Ishikawa (cell line): ENCODE measurements around the gene TSPEAR.

Experiments used
- CEBPB ChIP-seq: IDR thresholded peaks from 2 replicates; pipeline ENCODE4 v1.6.1; 2012
- CREB1 ChIP-seq: IDR thresholded peaks from 2 replicates; pipeline ENCODE4 v1.6.1; 2012; ENCODE audit warnings: low read depth
- EGR1 ChIP-seq: IDR thresholded peaks from 2 replicates; pipeline ENCODE4 v1.6.1; 2012
- EP300 ChIP-seq: IDR thresholded peaks from 2 replicates; pipeline ENCODE4 v1.6.1; 2012; ENCODE audit warnings: borderline replicate concordance
- FOXM1 ChIP-seq: IDR thresholded peaks from 2 replicates; pipeline ENCODE4 v1.6.1; 2012; ENCODE audit warnings: low read depth, borderline replicate concordance
- NFIC ChIP-seq: IDR thresholded peaks from 2 replicates; pipeline ENCODE4 v1.6.1; 2012
- RAD21 ChIP-seq: IDR thresholded peaks from 2 replicates; pipeline ENCODE4 v1.6.1; 2012; ENCODE audit warnings: low read depth
- TAF1 ChIP-seq: IDR thresholded peaks from 2 replicates; pipeline ENCODE4 v1.6.1; 2012; ENCODE audit warnings: low read depth, mild to moderate bottlenecking
- TCF12 ChIP-seq: IDR thresholded peaks from 2 replicates; pipeline ENCODE4 v1.6.1; 2012; ENCODE audit warnings: low read depth
- TEAD4 ChIP-seq: IDR thresholded peaks from 2 replicates; pipeline ENCODE4 v1.6.1; 2012
- USF1 ChIP-seq: IDR thresholded peaks from 2 replicates; pipeline ENCODE4 v1.6.1; 2012
- YY1 ChIP-seq: IDR thresholded peaks from 2 replicates; pipeline ENCODE4 v1.6.1; 2012; ENCODE audit warnings: low read depth
- ZBTB7A ChIP-seq: IDR thresholded peaks from 2 replicates; pipeline ENCODE4 v1.6.1; 2012; ENCODE audit warnings: low read depth
- TF ChIP-seq, protein P1 (sequence below): IDR thresholded peaks from 2 replicates; pipeline ENCODE4 v1.6.1; 2012
- TF ChIP-seq, protein P2 (sequence below): IDR thresholded peaks from 2 replicates; pipeline ENCODE4 v1.6.1; 2012; ENCODE audit warnings: low read depth, mild to moderate bottlenecking

The TSPEAR gene

DNA sequence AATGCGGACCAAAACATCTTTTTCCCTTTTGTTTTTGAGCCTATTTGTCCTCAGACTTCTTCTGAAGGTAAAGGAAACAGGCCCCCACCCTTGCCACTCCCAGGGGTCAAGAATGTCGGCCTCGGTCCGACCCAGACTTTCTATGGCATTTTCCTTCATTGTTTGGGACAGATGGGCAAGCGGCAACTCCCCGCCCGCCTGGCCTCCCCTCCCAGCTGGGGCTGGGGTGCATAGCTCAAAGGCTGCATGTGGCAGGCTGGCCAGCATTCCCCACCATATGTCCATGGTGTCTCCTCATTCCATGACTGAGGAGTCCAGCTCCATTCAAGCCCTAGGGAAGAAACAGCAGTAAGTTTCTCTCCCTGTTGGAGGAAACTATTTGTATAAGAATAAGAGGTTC is 29.4 kb upstream of the TSPEAR start:
- TF ChIP-seq EP300 (no peak), USF1 (no peak), TEAD4 (no peak)

DNA sequence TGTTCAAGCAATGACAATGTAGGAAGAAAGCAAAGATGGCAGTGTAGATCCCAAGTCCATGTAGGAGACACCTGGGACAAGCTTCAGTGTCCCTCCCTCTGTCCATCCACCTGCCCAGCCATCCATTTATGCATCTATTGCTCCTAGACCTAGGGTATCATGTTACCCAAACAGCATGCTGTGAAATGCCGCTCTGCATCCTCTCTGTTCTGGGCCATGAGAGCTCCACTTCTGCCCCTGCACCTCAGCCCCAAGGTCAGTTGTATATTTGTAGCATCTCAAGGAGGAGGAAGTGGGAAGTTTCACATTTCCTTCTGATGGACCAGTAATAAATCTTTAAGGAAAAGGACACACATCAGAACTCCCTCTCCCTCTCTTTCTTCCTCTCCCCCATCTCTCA is 27.9 kb upstream of the TSPEAR start:
- no peak for TF ChIP-seq USF1
- TF ChIP-seq ZBTB7A = no peak
- TF ChIP-seq EGR1 = no peak
- TF ChIP-seq FOXM1 = no peak
- no peak for TF ChIP-seq RAD21
- TF ChIP-seq, protein P1, sequence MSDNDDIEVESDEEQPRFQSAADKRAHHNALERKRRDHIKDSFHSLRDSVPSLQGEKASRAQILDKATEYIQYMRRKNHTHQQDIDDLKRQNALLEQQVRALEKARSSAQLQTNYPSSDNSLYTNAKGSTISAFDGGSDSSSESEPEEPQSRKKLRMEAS = no peak
- no peak for TF ChIP-seq TAF1
- TF ChIP-seq TCF12 = no peak
- TF ChIP-seq CEBPB = no peak
- no peak for TF ChIP-seq NFIC
- no peak for TF ChIP-seq TEAD4
- TF ChIP-seq CREB1 = no peak
- TF ChIP-seq EP300 = no peak
- no peak for TF ChIP-seq YY1
- TF ChIP-seq, protein P2, sequence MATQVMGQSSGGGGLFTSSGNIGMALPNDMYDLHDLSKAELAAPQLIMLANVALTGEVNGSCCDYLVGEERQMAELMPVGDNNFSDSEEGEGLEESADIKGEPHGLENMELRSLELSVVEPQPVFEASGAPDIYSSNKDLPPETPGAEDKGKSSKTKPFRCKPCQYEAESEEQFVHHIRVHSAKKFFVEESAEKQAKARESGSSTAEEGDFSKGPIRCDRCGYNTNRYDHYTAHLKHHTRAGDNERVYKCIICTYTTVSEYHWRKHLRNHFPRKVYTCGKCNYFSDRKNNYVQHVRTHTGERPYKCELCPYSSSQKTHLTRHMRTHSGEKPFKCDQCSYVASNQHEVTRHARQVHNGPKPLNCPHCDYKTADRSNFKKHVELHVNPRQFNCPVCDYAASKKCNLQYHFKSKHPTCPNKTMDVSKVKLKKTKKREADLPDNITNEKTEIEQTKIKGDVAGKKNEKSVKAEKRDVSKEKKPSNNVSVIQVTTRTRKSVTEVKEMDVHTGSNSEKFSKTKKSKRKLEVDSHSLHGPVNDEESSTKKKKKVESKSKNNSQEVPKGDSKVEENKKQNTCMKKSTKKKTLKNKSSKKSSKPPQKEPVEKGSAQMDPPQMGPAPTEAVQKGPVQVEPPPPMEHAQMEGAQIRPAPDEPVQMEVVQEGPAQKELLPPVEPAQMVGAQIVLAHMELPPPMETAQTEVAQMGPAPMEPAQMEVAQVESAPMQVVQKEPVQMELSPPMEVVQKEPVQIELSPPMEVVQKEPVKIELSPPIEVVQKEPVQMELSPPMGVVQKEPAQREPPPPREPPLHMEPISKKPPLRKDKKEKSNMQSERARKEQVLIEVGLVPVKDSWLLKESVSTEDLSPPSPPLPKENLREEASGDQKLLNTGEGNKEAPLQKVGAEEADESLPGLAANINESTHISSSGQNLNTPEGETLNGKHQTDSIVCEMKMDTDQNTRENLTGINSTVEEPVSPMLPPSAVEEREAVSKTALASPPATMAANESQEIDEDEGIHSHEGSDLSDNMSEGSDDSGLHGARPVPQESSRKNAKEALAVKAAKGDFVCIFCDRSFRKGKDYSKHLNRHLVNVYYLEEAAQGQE = no peak

- TF ChIP-seq ZBTB7A (no peak), TAF1 (no peak)
Observed at GRCh38 chr21:44738621-44739020, 27.2 kb upstream of the TSPEAR start.

GRCh38 chr21:44737706-44738354 is 26.5 kb upstream of the TSPEAR start:
- TF ChIP-seq, protein P2 = no peak
- TF ChIP-seq NFIC (no peak), FOXM1 (no peak), CREB1 (no peak), TAF1 (no peak), YY1 (no peak), TEAD4 (no peak), TCF12 (no peak), RAD21 (no peak), EP300 (no peak), CEBPB (no peak), USF1 (no peak), EGR1 (no peak), ZBTB7A (no peak)
- TF ChIP-seq, protein P1 = no peak

GRCh38 chr21:44736291-44737004 is 25.1 kb upstream of the TSPEAR start:
- TF ChIP-seq USF1 (no peak), NFIC (peak; percentile 25; the same call in 1 of the 2 replicates)

DNA sequence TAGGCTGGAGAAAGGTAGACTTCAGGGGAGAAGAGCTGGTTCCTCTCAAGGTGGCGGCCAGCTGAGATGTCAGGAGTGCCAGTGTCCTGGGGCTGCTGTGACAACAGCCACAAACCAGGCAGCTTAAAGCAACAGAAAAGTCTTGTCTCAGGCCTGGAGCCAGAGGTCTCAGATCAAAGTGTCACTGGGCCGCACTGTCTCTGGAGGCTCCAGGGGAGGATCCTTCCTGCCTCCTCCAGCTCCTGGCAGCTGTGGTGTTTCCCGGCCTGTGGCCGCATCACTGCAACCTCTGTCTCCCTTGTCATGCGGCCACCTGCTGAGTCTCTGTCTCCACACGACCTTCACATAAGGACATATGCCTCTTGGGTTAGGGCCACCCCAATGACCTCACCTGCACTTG is 24.4 kb upstream of the TSPEAR start:
- TF ChIP-seq RAD21 (no peak), TCF12 (no peak), CREB1 (no peak), USF1 (no peak), FOXM1 (no peak), TAF1 (no peak)
